DND-41 (cell line): ENCODE measurements around the gene HDAC8.

Experiments
- CTCF ChIP-seq: IDR thresholded peaks from 2 replicates; pipeline ENCODE4 v1.5.1; 2012; ENCODE audit warnings: borderline replicate concordance, low read length, moderate library complexity, mild to moderate bottlenecking; ENCODE audit not compliant: poor library complexity, severe bottlenecking; ENCODE audit errors: extremely low read depth
- EZH2 ChIP-seq: IDR thresholded peaks from 3 replicates; pipeline ENCODE4 v1.6.1; 2012; ENCODE audit warnings: borderline replicate concordance, low read depth, mild to moderate bottlenecking, moderate library complexity, low read length, inconsistent platforms; ENCODE audit not compliant: severe bottlenecking

- TF ChIP-seq CTCF = no peak
- no peak for TF ChIP-seq EZH2
Measured at GRCh38 chrX:72346302-72346949, 226.2 kb downstream of the HDAC8 start.
